ENCODE data around the gene CHSY3. TPM values are rescaled to one million over a fixed set of nuclear protein-coding genes. Genes with fewer than 3 reads are reported as not detected.

Gene CHSY3
- total and polyA plus RNA-seq, 4 donors, result 0.40 to 7.7 (median 2.1) TPM

DNA sequence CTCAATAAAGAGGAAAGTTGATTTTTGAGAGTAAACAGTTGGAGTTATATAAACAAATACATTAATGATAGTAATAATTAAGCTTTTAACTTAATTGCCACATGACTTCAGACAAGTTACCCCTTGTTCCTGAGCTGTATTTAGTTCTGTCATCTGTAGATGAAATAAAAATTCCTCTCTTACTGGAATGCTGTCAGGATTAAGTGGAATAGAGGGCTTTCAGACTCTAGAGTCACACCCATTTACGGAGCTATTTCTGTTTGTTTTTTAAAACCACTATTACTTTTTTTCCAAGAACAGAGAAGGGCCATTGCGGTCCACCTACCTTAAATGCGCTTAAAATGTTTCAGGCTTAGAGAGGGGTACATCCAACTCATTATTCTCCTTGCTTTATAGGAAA, 170.6 kb downstream of the CHSY3 start:
- H3K4me3 ChIP-seq (ENCODE audit: low read depth in 1 of 3, low read length in 3 of 3), result no peak overlapping the region
- peaks cover 0 to 1% (median 0%) of the 10 kb centered on the region in 4 donors for H3K36me3 ChIP-seq (ENCODE audit: control insufficient read depth in 4 of 4, insufficient read depth in 3 of 4, low read depth in 1 of 4, low read length in 3 of 4)
- H3K27me3 ChIP-seq (ENCODE audit: control insufficient read depth in 4 of 4, insufficient read depth in 4 of 4, low read length in 3 of 4), result no peaks in the 10 kb centered on the region
- 91% methylated on average over 3 of the region's 3 CpGs for WGBS
- H3K27ac ChIP-seq (ENCODE audit: low read depth in 1 of 2, low read length in 2 of 2), result no peak overlapping the region
- H3K9ac ChIP-seq (ENCODE audit: low read depth in 1 of 2, low read length in 2 of 2), result no peak overlapping the region
- H3K9me3 ChIP-seq (ENCODE audit: control insufficient read depth in 4 of 4, low read length in 3 of 4), result no peaks in the 10 kb centered on the region
- no peaks in the 10 kb centered on the region for H3K4me1 ChIP-seq (ENCODE audit: control insufficient read depth in 4 of 4, insufficient read depth in 4 of 4, low read length in 3 of 4)
- TF ChIP-seq NR2F2 (IDR thresholded peaks at IDR 0.05) (no peak), SP1 (IDR thresholded peaks at IDR 0.05) (no peak), RXRA (IDR thresholded peaks at IDR 0.05) (no peak), GABPA (IDR thresholded peaks at IDR 0.05 in 1 of 2, conservative IDR thresholded peaks at IDR 0.05 in 1 of 2) (no peak), RAD21 (IDR thresholded peaks at IDR 0.05) (no peak), ZBTB33 (IDR thresholded peaks at IDR 0.05) (no peak), JUND (IDR thresholded peaks at IDR 0.05) (no peak), HNF4A (conservative IDR thresholded peaks at IDR 0.05) (no peak), YY1 (IDR thresholded peaks at IDR 0.05) (no peak), HNF4G (IDR thresholded peaks at IDR 0.05) (no peak), TAF1 (conservative IDR thresholded peaks at IDR 0.05) (no peak), FOXA2 (IDR thresholded peaks at IDR 0.05) (no peak), FOXA1 (IDR thresholded peaks at IDR 0.05) (no peak), EGR1 (IDR thresholded peaks at IDR 0.05; ENCODE audit: low read depth in 2 of 2) (no peak)
- TF ChIP-seq, protein P1, sequence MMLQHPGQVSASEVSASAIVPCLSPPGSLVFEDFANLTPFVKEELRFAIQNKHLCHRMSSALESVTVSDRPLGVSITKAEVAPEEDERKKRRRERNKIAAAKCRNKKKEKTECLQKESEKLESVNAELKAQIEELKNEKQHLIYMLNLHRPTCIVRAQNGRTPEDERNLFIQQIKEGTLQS (IDR thresholded peaks at IDR 0.05), result no peak
- TF ChIP-seq, protein P2, sequence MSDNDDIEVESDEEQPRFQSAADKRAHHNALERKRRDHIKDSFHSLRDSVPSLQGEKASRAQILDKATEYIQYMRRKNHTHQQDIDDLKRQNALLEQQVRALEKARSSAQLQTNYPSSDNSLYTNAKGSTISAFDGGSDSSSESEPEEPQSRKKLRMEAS (IDR thresholded peaks at IDR 0.05), result no peak
- TF ChIP-seq, protein P3, sequence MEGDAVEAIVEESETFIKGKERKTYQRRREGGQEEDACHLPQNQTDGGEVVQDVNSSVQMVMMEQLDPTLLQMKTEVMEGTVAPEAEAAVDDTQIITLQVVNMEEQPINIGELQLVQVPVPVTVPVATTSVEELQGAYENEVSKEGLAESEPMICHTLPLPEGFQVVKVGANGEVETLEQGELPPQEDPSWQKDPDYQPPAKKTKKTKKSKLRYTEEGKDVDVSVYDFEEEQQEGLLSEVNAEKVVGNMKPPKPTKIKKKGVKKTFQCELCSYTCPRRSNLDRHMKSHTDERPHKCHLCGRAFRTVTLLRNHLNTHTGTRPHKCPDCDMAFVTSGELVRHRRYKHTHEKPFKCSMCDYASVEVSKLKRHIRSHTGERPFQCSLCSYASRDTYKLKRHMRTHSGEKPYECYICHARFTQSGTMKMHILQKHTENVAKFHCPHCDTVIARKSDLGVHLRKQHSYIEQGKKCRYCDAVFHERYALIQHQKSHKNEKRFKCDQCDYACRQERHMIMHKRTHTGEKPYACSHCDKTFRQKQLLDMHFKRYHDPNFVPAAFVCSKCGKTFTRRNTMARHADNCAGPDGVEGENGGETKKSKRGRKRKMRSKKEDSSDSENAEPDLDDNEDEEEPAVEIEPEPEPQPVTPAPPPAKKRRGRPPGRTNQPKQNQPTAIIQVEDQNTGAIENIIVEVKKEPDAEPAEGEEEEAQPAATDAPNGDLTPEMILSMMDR (IDR thresholded peaks at IDR 0.05; ENCODE audit: low read depth, low read length, missing input control), result no peak
- TF ChIP-seq, protein P4, sequence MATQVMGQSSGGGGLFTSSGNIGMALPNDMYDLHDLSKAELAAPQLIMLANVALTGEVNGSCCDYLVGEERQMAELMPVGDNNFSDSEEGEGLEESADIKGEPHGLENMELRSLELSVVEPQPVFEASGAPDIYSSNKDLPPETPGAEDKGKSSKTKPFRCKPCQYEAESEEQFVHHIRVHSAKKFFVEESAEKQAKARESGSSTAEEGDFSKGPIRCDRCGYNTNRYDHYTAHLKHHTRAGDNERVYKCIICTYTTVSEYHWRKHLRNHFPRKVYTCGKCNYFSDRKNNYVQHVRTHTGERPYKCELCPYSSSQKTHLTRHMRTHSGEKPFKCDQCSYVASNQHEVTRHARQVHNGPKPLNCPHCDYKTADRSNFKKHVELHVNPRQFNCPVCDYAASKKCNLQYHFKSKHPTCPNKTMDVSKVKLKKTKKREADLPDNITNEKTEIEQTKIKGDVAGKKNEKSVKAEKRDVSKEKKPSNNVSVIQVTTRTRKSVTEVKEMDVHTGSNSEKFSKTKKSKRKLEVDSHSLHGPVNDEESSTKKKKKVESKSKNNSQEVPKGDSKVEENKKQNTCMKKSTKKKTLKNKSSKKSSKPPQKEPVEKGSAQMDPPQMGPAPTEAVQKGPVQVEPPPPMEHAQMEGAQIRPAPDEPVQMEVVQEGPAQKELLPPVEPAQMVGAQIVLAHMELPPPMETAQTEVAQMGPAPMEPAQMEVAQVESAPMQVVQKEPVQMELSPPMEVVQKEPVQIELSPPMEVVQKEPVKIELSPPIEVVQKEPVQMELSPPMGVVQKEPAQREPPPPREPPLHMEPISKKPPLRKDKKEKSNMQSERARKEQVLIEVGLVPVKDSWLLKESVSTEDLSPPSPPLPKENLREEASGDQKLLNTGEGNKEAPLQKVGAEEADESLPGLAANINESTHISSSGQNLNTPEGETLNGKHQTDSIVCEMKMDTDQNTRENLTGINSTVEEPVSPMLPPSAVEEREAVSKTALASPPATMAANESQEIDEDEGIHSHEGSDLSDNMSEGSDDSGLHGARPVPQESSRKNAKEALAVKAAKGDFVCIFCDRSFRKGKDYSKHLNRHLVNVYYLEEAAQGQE (IDR thresholded peaks at IDR 0.05), result no peak
- no peak for DNase-seq (ENCODE audit: low spot score)

Measured in liver (tissue), 9 donors.